ENCODE data around the gene SOX8.

The SOX8 gene

GRCh38 chr16:980595-980854, 1.0 kb upstream of the SOX8 start:
- no peak for DNase-seq
- TF ChIP-seq EZH2 (optimal IDR thresholded peaks at IDR 0.05; ENCODE audit: low read depth, low read length) (no peak), EZH2phosphoT487 (IDR thresholded peaks at IDR 0.05; ENCODE audit: low read length) (no peak), CTCF (IDR thresholded peaks at IDR 0.05; ENCODE audit: low read length) (no peak)
- no peaks in the 10 kb centered on the region for H3K9me3 ChIP-seq (replicated peaks; ENCODE audit: insufficient read depth, low read length)
- no peaks in the 10 kb centered on the region for H4K20me1 ChIP-seq (ENCODE audit: insufficient read depth, low read length)
- peaks cover 84% of the 10 kb centered on the region for H3K27me3 ChIP-seq (replicated peaks; ENCODE audit: insufficient read depth, low read length)
- no peak overlapping the region for H3K9ac ChIP-seq (ENCODE audit: low read length)
- H3K27ac ChIP-seq (ENCODE audit: low read length), result no peak overlapping the region
- H3K79me2 ChIP-seq (ENCODE audit: low read length), result no peaks in the 10 kb centered on the region
- no peak overlapping the region for H3K4me3 ChIP-seq (ENCODE audit: low read length)
- H3K9me2 ChIP-seq (replicated peaks; ENCODE audit: insufficient read depth, low read length), result no peaks in the 10 kb centered on the region
- no peaks in the 10 kb centered on the region for H3F3A ChIP-seq (ENCODE audit: insufficient read depth, low read length)
- no peak overlapping the region for H3K4me2 ChIP-seq (ENCODE audit: low read depth, low read length)
- H2AFZ ChIP-seq (ENCODE audit: low read length), result no peak overlapping the region
- no peaks in the 10 kb centered on the region for H3K36me3 ChIP-seq (replicated peaks; ENCODE audit: insufficient read depth, low read length)
- H3K4me1 ChIP-seq (ENCODE audit: low read length), result no peaks in the 10 kb centered on the region

- TF ChIP-seq EZH2 (optimal IDR thresholded peaks at IDR 0.05; ENCODE audit: low read depth, low read length), result no peak
- no peak for TF ChIP-seq EZH2phosphoT487 (IDR thresholded peaks at IDR 0.05; ENCODE audit: low read length)
- no peak for TF ChIP-seq CTCF (IDR thresholded peaks at IDR 0.05; ENCODE audit: low read length)
- H3K9me3 ChIP-seq (replicated peaks; ENCODE audit: insufficient read depth, low read length), result no peaks in the 10 kb centered on the region
- no peak overlapping the region for H3K4me3 ChIP-seq (ENCODE audit: low read length)
- peaks cover 84% of the 10 kb centered on the region for H3K27me3 ChIP-seq (replicated peaks; ENCODE audit: insufficient read depth, low read length)
- H3K27ac ChIP-seq (ENCODE audit: low read length), result no peak overlapping the region
- H4K20me1 ChIP-seq (ENCODE audit: insufficient read depth, low read length), result no peaks in the 10 kb centered on the region
- H3K9me2 ChIP-seq (replicated peaks; ENCODE audit: insufficient read depth, low read length), result no peaks in the 10 kb centered on the region
- H3K36me3 ChIP-seq (replicated peaks; ENCODE audit: insufficient read depth, low read length), result no peaks in the 10 kb centered on the region
- DNase-seq, result no peak
- H3K79me2 ChIP-seq (ENCODE audit: low read length), result no peaks in the 10 kb centered on the region
- no peak overlapping the region for H2AFZ ChIP-seq (ENCODE audit: low read length)
- no peak overlapping the region for H3K9ac ChIP-seq (ENCODE audit: low read length)
- H3K4me2 ChIP-seq (ENCODE audit: low read depth, low read length), result no peak overlapping the region
- H3F3A ChIP-seq (ENCODE audit: insufficient read depth, low read length), result no peaks in the 10 kb centered on the region
- no peaks in the 10 kb centered on the region for H3K4me1 ChIP-seq (ENCODE audit: low read length)
Measured at GRCh38 chr16:982145-983043, 824 bp downstream of the SOX8 start.

GRCh38 chr16:983044-984030, 1.8 kb downstream of the SOX8 start:
- Histone ChIP-seq H3F3A (ENCODE audit: insufficient read depth, low read length) (no peaks in the 10 kb centered on the region), H3K4me3 (ENCODE audit: low read length) (no peak overlapping the region), H2AFZ (ENCODE audit: low read length) (no peak overlapping the region), H3K9me2 (replicated peaks; ENCODE audit: insufficient read depth, low read length) (no peaks in the 10 kb centered on the region), H3K36me3 (replicated peaks; ENCODE audit: insufficient read depth, low read length) (no peaks in the 10 kb centered on the region), H3K27ac (ENCODE audit: low read length) (no peak overlapping the region), H3K4me1 (ENCODE audit: low read length) (no peaks in the 10 kb centered on the region), H3K4me2 (ENCODE audit: low read depth, low read length) (no peak overlapping the region), H3K9me3 (replicated peaks; ENCODE audit: insufficient read depth, low read length) (no peaks in the 10 kb centered on the region), H3K27me3 (replicated peaks; ENCODE audit: insufficient read depth, low read length) (peaks cover 85% of the 10 kb centered on the region), H4K20me1 (ENCODE audit: insufficient read depth, low read length) (no peaks in the 10 kb centered on the region), H3K9ac (ENCODE audit: low read length) (no peak overlapping the region), H3K79me2 (ENCODE audit: low read length) (no peaks in the 10 kb centered on the region)
- TF ChIP-seq CTCF (IDR thresholded peaks at IDR 0.05; ENCODE audit: low read length) (no peak), EZH2phosphoT487 (IDR thresholded peaks at IDR 0.05; ENCODE audit: low read length) (no peak), EZH2 (optimal IDR thresholded peaks at IDR 0.05; ENCODE audit: low read depth, low read length) (no peak)
- no peak for DNase-seq
